HepG2 (cell line): ENCODE measurements around the gene HID1. TPM values are rescaled to one million over a fixed set of nuclear protein-coding genes. Genes with fewer than 3 reads are reported as not detected.
A peak's percentile ranks its signal among the peaks of the same experiment; 100 is the strongest.

Experiments used
- LBX2 ChIP-seq: sonication (generic); formaldehyde crosslinking; IDR thresholded peaks from 2 replicates; pipeline ENCODE4 v1.5.0; 2020; ENCODE audit warnings: missing genetic modification reagents, mild to moderate bottlenecking, borderline replicate concordance
- MLXIP ChIP-seq: sonication (generic); formaldehyde crosslinking; IDR thresholded peaks from 2 replicates; pipeline ENCODE4 v1.9.0; 2021; ENCODE audit warnings: missing genetic modification reagents, borderline replicate concordance
- NFE2 ChIP-seq: sonication (generic); formaldehyde crosslinking; IDR thresholded peaks from 2 replicates; pipeline ENCODE4 v1.4.0; 2020; ENCODE audit warnings: missing genetic modification reagents
- SKIL ChIP-seq: sonication (generic); formaldehyde crosslinking; IDR thresholded peaks from 2 replicates; pipeline ENCODE4 v1.8.0; 2022; ENCODE audit warnings: missing genetic modification reagents, mild to moderate bottlenecking, moderate library complexity, borderline replicate concordance
- ZHX1 ChIP-seq: sonication (generic); formaldehyde crosslinking; IDR thresholded peaks from 2 replicates; pipeline ENCODE4 v1.8.1; 2022; ENCODE audit warnings: low read depth, mild to moderate bottlenecking, missing genetic modification reagents
- ZNF280B ChIP-seq: sonication (generic); formaldehyde crosslinking; IDR thresholded peaks from 2 replicates; pipeline ENCODE4 v1.5.0; 2020; ENCODE audit warnings: missing genetic modification reagents, mild to moderate bottlenecking, borderline replicate concordance
- ZNF407 ChIP-seq: sonication (generic); formaldehyde crosslinking; IDR thresholded peaks from one replicate; pipeline ENCODE4 v1.5.1; 2020; ENCODE audit warnings: mild to moderate bottlenecking, missing genetic modification reagents; ENCODE audit errors: not compliant biosample characterization
- polyA plus RNA-seq, 8 experiments: library from polyadenylated mRNA; depleted of rRNA in 3 of 8; stranded (reverse) in 7 of 8; unstranded in 1 of 8; fragments of >200 nt; fragmentation: Illumina TruSeq in 4 of 8; extraction: Trizol in 4 of 8; gene quantifications; 2 replicates each; pipeline versions ENCODE4 v1.2.1 to v1.2.3, GENCODE V29; 2011 to 2016; ENCODE audit warnings: low read depth in 4 of 8, missing spikeins in 1 of 8, mixed read lengths in 1 of 8; ENCODE audit not compliant: insufficient read depth in 1 of 8
- total RNA-seq, 5 experiments: library from RNA; depleted of rRNA; stranded (reverse); fragments of >200 nt; fragmentation: Illumina TruSeq; extraction: Trizol; gene quantifications; 2 replicates each; pipeline ENCODE4 v1.2.3, GENCODE V29; 2016; ENCODE audit warnings: low read depth in 1 of 5

HID1 gene
- total and polyA plus RNA-seq, 2 of the 13 experiments (the other 11 are each of a cell fraction or from before 2014, with no cell fraction given), result 2.1 to 10.6 TPM

- TF ChIP-seq MLXIP (CRISPR knock-in tag), result peak; percentile 29; the same call in 1 of the 2 replicates
- peak; percentile 23 for TF ChIP-seq ZNF407
- TF ChIP-seq SKIL (CRISPR knock-in tag), result peak; percentile 47; the same call in 1 of the 2 replicates
- peak; percentile 96 for TF ChIP-seq ZNF280B
- no peak for TF ChIP-seq NFE2 (CRISPR knock-in tag)
- TF ChIP-seq LBX2 (CRISPR knock-in tag), result peak; percentile 68; the same call in 1 of the 2 replicates
- TF ChIP-seq ZHX1 (CRISPR knock-in tag), result 0 out of 2 replicates have a peak, but pooled peaks have one; percentile 17
These were observed 11.8 kb downstream of the HID1 start (continued) for GRCh38 chr17:74960570-74961342.
